Activated CD4-positive, alpha-beta T cell treated with anti-CD3 and anti-CD28 coated beads, Interleukin-2, amount 50 U/mL, for 4 hours (primary cell): ENCODE results near the gene PCSK2.

Experiments used
- DNase-seq, 2 experiments: peaks; one replicate each; pipeline ENCODE4 v3.0.0-alpha.2; 2020

PCSK2 gene

GRCh38 chr20:17452441-17452840, 225.6 kb downstream of the PCSK2 start:
- no peak for DNase-seq

- DNase-seq = no peak
Observed at GRCh38 chr20:17453592-17453991, 226.8 kb downstream of the PCSK2 start.

GRCh38 chr20:17456279-17456678, 229.4 kb downstream of the PCSK2 start:
- DNase-seq = no peak

GRCh38 chr20:17457079-17457478, 230.2 kb downstream of the PCSK2 start:
- no peak for DNase-seq

GRCh38 chr20:17457588-17458190, 230.8 kb downstream of the PCSK2 start:
- DNase-seq = no peak

GRCh38 chr20:17460119-17460518, 233.3 kb downstream of the PCSK2 start:
- DNase-seq = no peak

GRCh38 chr20:17461941-17462340, 235.1 kb downstream of the PCSK2 start:
- DNase-seq = no peak

- DNase-seq = no peak
Observed at GRCh38 chr20:17463711-17464110, 236.9 kb downstream of the PCSK2 start.

GRCh38 chr20:17465236-17465635, 238.4 kb downstream of the PCSK2 start:
- no peak for DNase-seq

GRCh38 chr20:17466641-17467040, 239.8 kb downstream of the PCSK2 start:
- DNase-seq = no peak

GRCh38 chr20:17467120-17467655, 240.3 kb downstream of the PCSK2 start:
- no peak for DNase-seq

GRCh38 chr20:17468073-17468840, 241.4 kb downstream of the PCSK2 start:
- DNase-seq = no peak

GRCh38 chr20:17469246-17470030, 242.6 kb downstream of the PCSK2 start:
- no peak for DNase-seq

- DNase-seq = no peak
Observed at GRCh38 chr20:17470521-17470920, 243.7 kb downstream of the PCSK2 start.

GRCh38 chr20:17470973-17471372, 244.1 kb downstream of the PCSK2 start:
- no peak for DNase-seq

GRCh38 chr20:17471606-17472187, 244.9 kb downstream of the PCSK2 start:
- DNase-seq = no peak

GRCh38 chr20:17473659-17474058, 246.8 kb downstream of the PCSK2 start:
- DNase-seq = no peak

- DNase-seq = no peak
Observed at GRCh38 chr20:17479063-17479657, 252.3 kb downstream of the PCSK2 start.

- no peak for DNase-seq
Observed at GRCh38 chr20:17480696-17481095, 253.9 kb downstream of the PCSK2 start.

- no peak for DNase-seq
Observed at GRCh38 chr20:17481661-17482060, 254.8 kb downstream of the PCSK2 start.

- DNase-seq = no peak
Observed at GRCh38 chr20:17482536-17482935, 255.7 kb downstream of the PCSK2 start.

- DNase-seq = no peak
Observed at GRCh38 chr20:17485017-17485416, 258.2 kb downstream of the PCSK2 start.
